Measurements from ENCODE around the gene AHSP.

AHSP gene

DNA sequence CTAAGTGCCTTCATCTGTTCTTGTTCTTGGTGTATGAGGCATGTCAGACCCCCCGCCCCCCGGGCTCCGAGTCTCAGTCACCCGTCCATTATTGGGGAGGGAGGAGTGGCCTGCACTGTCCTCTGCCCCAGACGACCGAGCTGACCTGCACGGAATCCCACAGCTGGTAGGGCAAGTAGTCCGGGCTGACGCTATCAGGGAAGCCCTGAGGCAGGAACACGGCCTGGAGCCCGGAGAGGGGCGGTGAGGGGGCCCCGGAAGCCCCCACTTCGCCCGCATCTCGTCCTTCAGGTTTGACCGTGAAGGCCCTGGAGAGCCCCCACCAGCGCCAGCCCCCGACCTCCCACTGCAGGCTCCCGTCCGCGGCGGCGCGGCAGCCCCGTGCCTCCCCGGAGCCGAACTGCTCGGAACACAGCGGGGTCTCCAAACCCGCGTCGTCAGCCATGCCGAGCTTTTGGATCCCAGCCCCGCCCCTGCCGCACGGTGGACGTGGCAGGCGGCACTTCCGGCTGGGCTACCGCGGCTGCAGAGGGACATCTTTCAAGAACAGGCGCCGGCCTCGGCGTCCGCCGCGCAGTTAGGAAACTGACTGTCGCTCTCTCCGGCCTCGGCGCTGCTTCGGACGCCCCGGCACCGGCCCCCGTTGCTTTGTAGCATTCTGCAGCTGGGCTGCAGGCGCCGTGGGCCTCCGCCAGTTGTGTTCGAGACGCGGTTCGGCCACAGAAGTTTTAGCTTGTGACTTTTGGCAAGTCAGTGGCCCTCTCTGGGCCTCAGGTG is 19.6 kb upstream of the AHSP start, which contains the start of gene RUSF1:
RUSF1 (minus strand) TSS at position 463 of the 777 bp plus-strand sequence; CDS start at position 445, 18 bp downstream.
- peak within 1 kb of the TSS; percentile 96 for H3K4me3 ChIP-seq (replicated peaks; ENCODE audit: low read depth, low read length)
- TF ChIP-seq, protein P1, sequence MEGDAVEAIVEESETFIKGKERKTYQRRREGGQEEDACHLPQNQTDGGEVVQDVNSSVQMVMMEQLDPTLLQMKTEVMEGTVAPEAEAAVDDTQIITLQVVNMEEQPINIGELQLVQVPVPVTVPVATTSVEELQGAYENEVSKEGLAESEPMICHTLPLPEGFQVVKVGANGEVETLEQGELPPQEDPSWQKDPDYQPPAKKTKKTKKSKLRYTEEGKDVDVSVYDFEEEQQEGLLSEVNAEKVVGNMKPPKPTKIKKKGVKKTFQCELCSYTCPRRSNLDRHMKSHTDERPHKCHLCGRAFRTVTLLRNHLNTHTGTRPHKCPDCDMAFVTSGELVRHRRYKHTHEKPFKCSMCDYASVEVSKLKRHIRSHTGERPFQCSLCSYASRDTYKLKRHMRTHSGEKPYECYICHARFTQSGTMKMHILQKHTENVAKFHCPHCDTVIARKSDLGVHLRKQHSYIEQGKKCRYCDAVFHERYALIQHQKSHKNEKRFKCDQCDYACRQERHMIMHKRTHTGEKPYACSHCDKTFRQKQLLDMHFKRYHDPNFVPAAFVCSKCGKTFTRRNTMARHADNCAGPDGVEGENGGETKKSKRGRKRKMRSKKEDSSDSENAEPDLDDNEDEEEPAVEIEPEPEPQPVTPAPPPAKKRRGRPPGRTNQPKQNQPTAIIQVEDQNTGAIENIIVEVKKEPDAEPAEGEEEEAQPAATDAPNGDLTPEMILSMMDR (IDR thresholded peaks at IDR 0.05; ENCODE audit: low read length, missing control alignments), result no peak
- DNase-seq (ENCODE audit: low read depth), result peak; percentile 87

DNA sequence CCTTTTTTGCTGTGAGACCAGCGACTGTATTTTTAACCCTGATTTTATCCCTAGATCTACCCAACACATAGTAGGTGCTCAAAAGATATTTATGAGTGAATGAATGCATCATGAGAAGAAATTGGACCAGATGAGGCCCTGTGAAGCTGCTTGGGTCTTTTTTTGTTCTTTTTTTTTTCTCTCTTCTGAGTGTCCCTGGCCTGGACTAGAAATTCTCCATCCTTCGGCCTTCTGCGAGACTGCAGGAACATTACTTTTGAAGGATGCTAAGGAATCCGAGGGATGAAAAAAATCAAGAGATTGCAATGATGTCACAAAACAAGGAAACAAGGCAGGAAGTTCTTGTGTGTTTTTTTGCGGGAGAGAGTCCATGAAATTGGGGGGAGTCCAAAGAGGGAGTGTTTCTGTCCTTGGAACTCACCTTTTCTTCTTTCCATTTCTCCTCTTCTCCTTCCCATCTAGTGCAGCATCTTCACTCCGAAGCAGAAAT is 18.9 kb upstream of the AHSP start:
- TF ChIP-seq, protein P1 (IDR thresholded peaks at IDR 0.05; ENCODE audit: low read length, missing control alignments), result no peak
- peak; percentile 59 for DNase-seq (ENCODE audit: low read depth)
- H3K4me3 ChIP-seq (replicated peaks; ENCODE audit: low read depth, low read length), result peak overlapping the region; percentile 96

DNA sequence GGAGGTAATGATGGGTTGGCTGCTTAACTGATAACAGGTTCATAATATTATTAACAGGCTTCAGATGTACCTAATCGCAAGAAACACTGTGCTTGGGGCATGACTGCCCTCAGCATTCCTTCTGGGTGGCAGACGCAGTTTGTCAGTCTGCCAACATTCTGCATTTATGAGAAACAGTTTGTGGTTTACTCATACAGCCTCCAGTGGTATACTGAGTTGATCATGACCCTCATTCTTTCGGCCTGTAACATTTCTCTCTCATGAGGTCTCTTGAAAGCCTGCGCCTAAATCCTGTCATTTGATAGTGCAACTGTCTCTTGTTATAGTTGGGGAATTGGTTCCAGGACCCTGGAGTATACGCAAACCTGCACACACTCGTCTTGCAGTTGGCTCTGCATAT is 14.6 kb upstream of the AHSP start:
- TF ChIP-seq, protein P1 (IDR thresholded peaks at IDR 0.05; ENCODE audit: low read length, missing control alignments), result no peak
- peak; percentile 42 for DNase-seq (ENCODE audit: low read depth)
- H3K4me3 ChIP-seq (replicated peaks; ENCODE audit: low read depth, low read length), result no peak overlapping the region

DNA sequence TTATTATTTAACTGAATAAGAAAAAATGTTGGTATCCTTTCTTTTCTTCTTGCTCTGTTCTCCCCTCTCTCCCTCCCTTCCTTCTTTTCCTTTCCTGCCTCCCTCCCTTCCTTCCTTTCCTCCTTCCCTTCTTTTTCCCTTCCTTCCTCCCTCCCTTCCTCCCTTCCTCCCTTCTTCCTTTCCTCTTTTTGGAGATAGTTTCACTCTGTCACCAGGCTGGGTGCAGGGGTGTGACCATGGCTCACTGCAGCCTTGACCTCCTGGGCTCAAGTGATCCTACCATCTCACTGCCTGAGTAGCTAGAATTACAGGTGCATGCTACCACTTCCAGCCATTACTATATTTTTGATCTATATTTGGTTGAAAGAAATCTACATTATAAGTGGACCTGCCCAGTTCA is 13.8 kb upstream of the AHSP start:
- TF ChIP-seq, protein P1 (IDR thresholded peaks at IDR 0.05; ENCODE audit: low read length, missing control alignments), result no peak
- DNase-seq (ENCODE audit: low read depth), result no peak
- H3K4me3 ChIP-seq (replicated peaks; ENCODE audit: low read depth, low read length), result no peak overlapping the region

DNA sequence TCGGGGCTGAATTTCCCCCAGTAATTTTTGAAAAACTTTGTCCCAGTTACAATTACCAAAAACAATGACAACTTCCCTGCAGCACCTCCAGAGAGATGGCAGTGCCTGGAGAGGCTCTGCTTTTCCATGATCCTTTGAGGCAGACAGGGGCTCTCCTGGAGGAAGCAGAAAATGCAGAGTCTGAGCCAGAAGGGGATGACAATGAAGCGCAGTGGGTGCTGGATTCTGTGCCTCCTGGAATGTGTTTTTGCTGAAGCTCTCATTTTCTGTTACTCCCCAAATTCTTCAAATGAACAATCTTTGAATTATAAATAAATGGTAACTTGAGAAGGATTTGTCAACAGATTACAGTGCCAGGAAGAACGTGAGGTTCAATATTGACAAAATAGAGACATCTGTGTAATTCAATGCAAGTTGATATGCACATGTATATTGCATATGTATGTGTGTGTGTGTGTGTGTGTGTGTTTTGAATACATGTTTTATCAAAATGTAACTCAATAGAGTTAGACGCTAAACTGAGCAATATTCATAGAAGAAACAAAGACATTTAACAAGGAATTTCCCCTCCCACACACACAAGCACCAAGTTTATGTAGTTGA is 9.8 kb upstream of the AHSP start:
- TF ChIP-seq, protein P1 (IDR thresholded peaks at IDR 0.05; ENCODE audit: low read length, missing control alignments), result no peak
- no peak for DNase-seq (ENCODE audit: low read depth)

DNA sequence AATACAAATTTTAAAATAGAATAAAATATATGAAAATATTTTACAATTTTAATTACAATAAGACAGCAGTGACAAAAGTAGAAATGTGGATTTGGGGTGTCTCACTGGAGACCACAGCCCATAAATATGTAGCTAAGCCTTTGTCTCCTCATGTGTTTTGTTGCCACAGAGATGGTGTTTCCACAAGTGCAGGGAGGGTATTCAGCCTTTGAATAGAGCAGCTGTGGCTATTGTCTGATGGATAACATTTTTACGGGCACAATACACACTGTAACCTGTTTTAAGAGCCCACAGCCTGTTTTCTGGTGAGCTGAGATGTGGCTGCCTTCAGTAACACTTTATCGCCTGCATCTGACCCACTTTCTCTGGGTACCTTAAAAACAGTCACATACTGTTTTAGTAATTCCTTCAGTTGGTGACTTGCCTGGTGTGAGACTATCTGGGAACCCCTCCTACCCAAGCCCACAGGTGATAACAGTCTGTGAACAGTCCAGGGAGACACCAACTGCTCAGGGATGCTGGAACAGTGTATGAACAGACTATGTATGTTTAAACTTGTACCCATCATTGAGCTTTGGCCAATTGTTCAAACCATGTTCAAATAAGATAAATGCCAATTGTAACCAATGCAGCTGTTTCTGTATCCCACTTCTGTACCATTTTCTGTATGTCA is 7.8 kb upstream of the AHSP start:
- no peak for DNase-seq (ENCODE audit: low read depth)
- no peak overlapping the region for H3K4me3 ChIP-seq (replicated peaks; ENCODE audit: low read depth, low read length)
- TF ChIP-seq, protein P1 (IDR thresholded peaks at IDR 0.05; ENCODE audit: low read length, missing control alignments), result no peak

More for the DNA sequence above, 9.8 kb upstream of the AHSP start:
- H3K4me3 ChIP-seq (replicated peaks; ENCODE audit: low read depth, low read length), result no peak overlapping the region
